Kidney epithelial cell (primary cell): Measurements from ENCODE around the gene ZCWPW1. TPM values are rescaled to one million over a fixed set of nuclear protein-coding genes. Genes with fewer than 3 reads are reported as not detected.
"Not testable (repeated sequence)": the region's sequence is repeated elsewhere in the genome, so short reads cannot be mapped to it uniquely, and the experiment has no call there.

ENCODE experiments used
- DNase-seq: peaks from one replicate; pipeline ENCODE4 v3.0.0-alpha.2; 2010; ENCODE audit warnings: low read depth
- H3K27me3 ChIP-seq: 2 replicates; pipeline ENCODE4 v1.6.0; 2011; ENCODE audit warnings: low read length; ENCODE audit not compliant: control insufficient read depth, insufficient read depth
- H3K36me3 ChIP-seq: 2 replicates; pipeline ENCODE4 v1.5.1; 2011; ENCODE audit warnings: low read length; ENCODE audit not compliant: control insufficient read depth, insufficient read depth
- H3K4me3 ChIP-seq: 2 replicates; pipeline ENCODE4 v1.5.1; 2011; ENCODE audit warnings: low read depth, mild to moderate bottlenecking, control low read depth, low read length
- CTCF ChIP-seq: IDR thresholded peaks from 2 replicates; pipeline ENCODE4 v1.5.1; 2011; ENCODE audit warnings: mild to moderate bottlenecking, moderate library complexity, low read length, control low read depth, inconsistent platforms; ENCODE audit not compliant: insufficient read depth, poor library complexity, severe bottlenecking
- total RNA-seq: library from RNA; depleted of rRNA; stranded (reverse); fragments of >200 nt; gene quantifications from 2 replicates; pipeline ENCODE4 v1.2.3, GENCODE V29; 2015

ZCWPW1 gene
- total RNA-seq, 1 donor from 2014 or later: 0.88 TPM

GRCh38 chr7:100441641-100442535 is 13.4 kb upstream of the ZCWPW1 start:
- Histone ChIP-seq H3K27me3 (no peaks in the 10 kb centered on the region), H3K4me3 (no peak overlapping the region), H3K36me3 (no peaks in the 10 kb centered on the region)
- DNase-seq: no peak
- TF ChIP-seq CTCF: no peak

- DNase-seq, H3K27me3 ChIP-seq, H3K4me3 ChIP-seq, H3K36me3 ChIP-seq: not testable (repeated sequence)
These were observed 10.7 kb upstream of the ZCWPW1 start for GRCh38 chr7:100439244-100439643.

- not testable (repeated sequence) for DNase-seq, H3K36me3 ChIP-seq, H3K27me3 ChIP-seq, H3K4me3 ChIP-seq
These were observed 10.2 kb upstream of the ZCWPW1 start for GRCh38 chr7:100438731-100439130.

GRCh38 chr7:100438172-100438571 is 9.7 kb upstream of the ZCWPW1 start:
- no peak for TF ChIP-seq CTCF

GRCh38 chr7:100437150-100438100 is 8.9 kb upstream of the ZCWPW1 start:
- no peak for TF ChIP-seq CTCF
- Histone ChIP-seq H3K27me3 (no peaks in the 10 kb centered on the region), H3K4me3 (no peak overlapping the region), H3K36me3 (peaks cover 2% of the 10 kb centered on the region)
- DNase-seq: no peak

More at GRCh38 chr7:100438172-100438571, 9.7 kb upstream of the ZCWPW1 start:
- Histone ChIP-seq H3K4me3 (no peak overlapping the region), H3K27me3 (no peaks in the 10 kb centered on the region), H3K36me3 (no peaks in the 10 kb centered on the region)
- DNase-seq: no peak

- no peak for DNase-seq
These were observed 7.2 kb upstream of the ZCWPW1 start for GRCh38 chr7:100435401-100436304.

More at GRCh38 chr7:100435401-100436304, 7.2 kb upstream of the ZCWPW1 start:
- peak overlapping the region; percentile 95 for H3K4me3 ChIP-seq
- H3K27me3 ChIP-seq: no peaks in the 10 kb centered on the region
- peaks cover 2% of the 10 kb centered on the region for H3K36me3 ChIP-seq
- no peak for TF ChIP-seq CTCF
